Spinal cord (tissue), 10 donors: ENCODE results near the gene MYH4. TPM values are rescaled to one million over a fixed set of nuclear protein-coding genes. Genes with fewer than 3 reads are reported as not detected.

Experiments
- DNase-seq, 6 donors: peaks; one replicate each; pipeline versions ENCODE4 v3.0.0 to v3.0.0-alpha.2; 2013 to 2015; ENCODE audit warnings: low spot score in 6 of 6, low read depth in 4 of 6
- H3K27ac ChIP-seq: one replicate; pipeline ENCODE4 v1.5.1; 2013; ENCODE audit warnings: low read depth, low read length, control low read depth
- H3K27me3 ChIP-seq: one replicate; pipeline ENCODE4 v1.6.1; 2013; ENCODE audit warnings: low read length; ENCODE audit not compliant: control insufficient read depth, insufficient read depth
- H3K36me3 ChIP-seq: one replicate; pipeline ENCODE4 v1.6.1; 2013; ENCODE audit warnings: low read length; ENCODE audit not compliant: control insufficient read depth, insufficient read depth
- H3K4me1 ChIP-seq: one replicate; pipeline ENCODE4 v1.6.1; 2013; ENCODE audit warnings: low read length; ENCODE audit not compliant: control insufficient read depth, insufficient read depth
- H3K4me3 ChIP-seq: one replicate; pipeline ENCODE4 v1.5.1; 2013; ENCODE audit warnings: low read depth, low read length, control low read depth
- H3K9me3 ChIP-seq: one replicate; pipeline ENCODE4 v1.6.1; 2013; ENCODE audit warnings: low read length; ENCODE audit not compliant: control insufficient read depth, insufficient read depth
- WGBS: methylation state at CpG from one replicate; pipeline ENCODE4 v1.1.5; 2013; ENCODE audit warnings: missing lambda C conversion rate; ENCODE audit not compliant: insufficient coverage; 5-methylcytosine and 5-hydroxymethylcytosine counted together
- polyA plus RNA-seq, 2 donors: library from polyadenylated mRNA; unstranded; fragments of 120-200 nt; gene quantifications; one replicate each; pipeline ENCODE4 v1.2.1, GENCODE V29; 2013; ENCODE audit not compliant: insufficient read length in 2 of 2
- total RNA-seq, 2 donors: library from RNA; depleted of rRNA in 1 of 2; stranded (reverse); fragments of 120-200 nt in 1 of 2; fragments of >200 nt in 1 of 2; gene quantifications; one replicate each; pipeline versions ENCODE4 v1.2.3 to v1.2.4, GENCODE V29; 2013 to 2014
- donor health status: healthy.

The MYH4 gene
- total and polyA plus RNA-seq, 4 donors = 0.03 TPM; not detected in 3

- Histone ChIP-seq H3K36me3 (no peaks in the 10 kb centered on the region), H3K27ac (no peak overlapping the region), H3K4me1 (no peaks in the 10 kb centered on the region), H3K9me3 (peaks cover 2% of the 10 kb centered on the region), H3K4me3 (no peak overlapping the region), H3K27me3 (no peaks in the 10 kb centered on the region)
- no peak for DNase-seq
- 83% methylated on average over 1 of the region's 1 CpG for WGBS
Observed at GRCh38 chr17:10477701-10478100, 8.3 kb upstream of the MYH4 start.

GRCh38 chr17:10474536-10474935, 5.2 kb upstream of the MYH4 start:
- no CpG with 5 or more reads among the region's 4 CpGs for WGBS
- Histone ChIP-seq H3K27ac (no peak overlapping the region), H3K9me3 (no peaks in the 10 kb centered on the region), H3K36me3 (no peaks in the 10 kb centered on the region), H3K4me1 (no peaks in the 10 kb centered on the region), H3K4me3 (no peak overlapping the region), H3K27me3 (no peaks in the 10 kb centered on the region)
- DNase-seq = no peak

- no CpG with 5 or more reads among the region's 1 CpG for WGBS
- Histone ChIP-seq H3K36me3 (no peaks in the 10 kb centered on the region), H3K27ac (no peak overlapping the region), H3K27me3 (no peaks in the 10 kb centered on the region), H3K4me1 (no peaks in the 10 kb centered on the region), H3K4me3 (no peak overlapping the region), H3K9me3 (no peaks in the 10 kb centered on the region)
- no peak for DNase-seq
Observed at GRCh38 chr17:10471858-10472257, 2.5 kb upstream of the MYH4 start.

GRCh38 chr17:10463402-10463801, 6.0 kb downstream of the MYH4 start:
- H3K4me3 ChIP-seq = no peak overlapping the region
- DNase-seq = no peak
- no CpG with 5 or more reads among the region's 4 CpGs for WGBS
- no peaks in the 10 kb centered on the region for H3K36me3 ChIP-seq
- no peaks in the 10 kb centered on the region for H3K27me3 ChIP-seq
- H3K27ac ChIP-seq = no peak overlapping the region
- H3K9me3 ChIP-seq = no peaks in the 10 kb centered on the region
- H3K4me1 ChIP-seq = no peaks in the 10 kb centered on the region

- H3K27me3 ChIP-seq = no peaks in the 10 kb centered on the region
- H3K36me3 ChIP-seq = no peaks in the 10 kb centered on the region
- no peaks in the 10 kb centered on the region for H3K9me3 ChIP-seq
- no peak overlapping the region for H3K27ac ChIP-seq
- WGBS = 94% methylated on average over 3 of the region's 4 CpGs
- no peaks in the 10 kb centered on the region for H3K4me1 ChIP-seq
- no peak for DNase-seq
- H3K4me3 ChIP-seq = no peak overlapping the region
Observed at GRCh38 chr17:10460062-10460461, 9.3 kb downstream of the MYH4 start.

GRCh38 chr17:10458701-10459100, 10.7 kb downstream of the MYH4 start:
- H3K4me3 ChIP-seq = no peak overlapping the region
- no peaks in the 10 kb centered on the region for H3K9me3 ChIP-seq
- WGBS = no CpG with 5 or more reads among the region's 3 CpGs
- no peaks in the 10 kb centered on the region for H3K4me1 ChIP-seq
- H3K27me3 ChIP-seq = no peaks in the 10 kb centered on the region
- no peak overlapping the region for H3K27ac ChIP-seq
- DNase-seq = no peak
- no peaks in the 10 kb centered on the region for H3K36me3 ChIP-seq

GRCh38 chr17:10457952-10458351, 11.4 kb downstream of the MYH4 start:
- WGBS = no CpG with 5 or more reads among the region's 1 CpG
- H3K4me1 ChIP-seq = no peaks in the 10 kb centered on the region
- no peak overlapping the region for H3K27ac ChIP-seq
- no peak for DNase-seq
- no peak overlapping the region for H3K4me3 ChIP-seq
- H3K36me3 ChIP-seq = no peaks in the 10 kb centered on the region
- H3K9me3 ChIP-seq = no peaks in the 10 kb centered on the region
- no peaks in the 10 kb centered on the region for H3K27me3 ChIP-seq

GRCh38 chr17:10447026-10447931, 22.1 kb downstream of the MYH4 start:
- Histone ChIP-seq H3K27ac (no peak overlapping the region), H3K4me1 (no peaks in the 10 kb centered on the region), H3K9me3 (no peaks in the 10 kb centered on the region), H3K4me3 (no peak overlapping the region), H3K36me3 (no peaks in the 10 kb centered on the region), H3K27me3 (no peaks in the 10 kb centered on the region)
- no peak for DNase-seq
- WGBS = 75% methylated on average over 5 of the region's 7 CpGs

- Histone ChIP-seq H3K27me3 (no peaks in the 10 kb centered on the region), H3K4me1 (no peaks in the 10 kb centered on the region), H3K4me3 (no peak overlapping the region), H3K27ac (no peak overlapping the region), H3K36me3 (no peaks in the 10 kb centered on the region), H3K9me3 (no peaks in the 10 kb centered on the region)
- DNase-seq = no peak
- no CpG with 5 or more reads among the region's 1 CpG for WGBS
Observed at GRCh38 chr17:10439816-10440215, 29.5 kb downstream of the MYH4 start.

GRCh38 chr17:10435096-10435495, 34.3 kb downstream of the MYH4 start:
- no peaks in the 10 kb centered on the region for H3K27me3 ChIP-seq
- DNase-seq = no peak
- WGBS = 86% methylated on average over 1 of the region's 3 CpGs

More at GRCh38 chr17:10435096-10435495, 34.3 kb downstream of the MYH4 start:
- no peak overlapping the region for H3K4me3 ChIP-seq
- no peak overlapping the region for H3K27ac ChIP-seq
- peaks cover 1% of the 10 kb centered on the region for H3K9me3 ChIP-seq
- H3K36me3 ChIP-seq = no peaks in the 10 kb centered on the region
- H3K4me1 ChIP-seq = no peaks in the 10 kb centered on the region
